Measurements from ENCODE around the gene PACC1. TPM values are rescaled to one million over a fixed set of nuclear protein-coding genes. Genes with fewer than 3 reads are reported as not detected.

Gene PACC1
- polyA plus RNA-seq, 1 donor: 4.6 TPM

DNA sequence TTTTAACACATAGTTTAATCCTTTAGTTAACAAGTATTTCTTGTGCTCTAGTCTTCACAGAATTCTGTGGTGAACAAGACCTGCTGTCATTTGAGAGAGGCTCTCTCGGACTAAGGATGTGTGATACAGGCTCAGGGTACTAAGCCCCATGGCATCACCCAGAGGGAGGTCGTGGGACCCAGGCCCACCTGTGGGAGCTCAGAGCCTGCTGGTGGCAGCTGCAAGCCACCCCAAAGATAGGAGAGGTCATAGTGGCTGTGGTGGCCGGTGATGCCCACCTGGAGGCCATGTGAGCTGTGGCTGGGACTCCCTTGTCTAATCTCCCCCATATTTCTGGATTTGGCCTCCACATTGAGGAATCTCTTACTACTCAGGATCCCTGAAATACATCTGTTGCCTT lies 40.1 kb upstream of the PACC1 start:
- no peaks in the 10 kb centered on the region for H3K27me3 ChIP-seq (ENCODE audit: control insufficient read depth, insufficient read depth, low read length)
- peaks cover 9% of the 10 kb centered on the region for H3K9me3 ChIP-seq (ENCODE audit: control insufficient read depth, low read depth, low read length)
- no peak overlapping the region for H3K4me3 ChIP-seq (ENCODE audit: low read length)
- H3K4me1 ChIP-seq (ENCODE audit: control insufficient read depth, insufficient read depth, low read length): no peaks in the 10 kb centered on the region
- no CpG with 5 or more reads among the region's 3 CpGs for WGBS (ENCODE audit: insufficient coverage, low lambda C conversion rate)
- H3K27ac ChIP-seq (ENCODE audit: low read length): no peak overlapping the region
- no peaks in the 10 kb centered on the region for H3K36me3 ChIP-seq (ENCODE audit: control insufficient read depth, insufficient read depth, low read length)
- no peak for DNase-seq

DNA sequence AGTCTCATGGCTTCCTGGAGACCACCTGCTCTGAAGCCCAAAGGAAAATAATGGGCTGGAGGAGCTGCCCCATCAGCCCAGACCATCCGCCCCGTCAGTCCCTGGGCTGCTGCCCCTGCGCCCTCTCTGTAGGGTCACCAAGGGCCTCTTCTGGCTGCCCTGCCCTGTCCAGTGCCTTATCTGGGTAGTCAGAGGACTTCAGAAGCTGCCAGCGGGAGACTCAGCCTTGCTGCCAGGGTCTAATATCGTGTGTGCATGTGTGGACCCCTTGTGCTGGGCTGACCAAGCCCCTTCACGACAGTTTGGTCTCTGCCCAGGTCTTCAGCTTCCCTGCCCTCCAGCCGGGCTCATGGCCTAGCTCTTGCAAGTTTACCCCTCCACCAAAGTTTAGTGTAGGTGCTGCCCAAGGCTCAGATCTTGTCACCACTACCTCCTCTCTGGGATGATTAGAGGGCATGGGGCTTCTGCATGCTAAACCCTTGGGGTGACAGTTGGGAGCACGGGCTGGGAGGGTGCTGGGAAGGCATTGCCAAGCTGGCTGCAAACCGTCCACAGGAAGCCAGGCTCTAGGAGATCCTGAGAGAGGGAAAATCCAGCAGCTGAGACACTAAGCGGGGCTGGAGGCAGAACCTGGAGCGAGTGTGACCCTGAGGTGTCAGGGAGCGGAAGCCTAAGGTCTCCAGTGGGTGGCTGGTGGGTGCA lies 38.6 kb upstream of the PACC1 start:
- Histone ChIP-seq H3K9me3 (ENCODE audit: control insufficient read depth, low read depth, low read length) (peaks cover 7% of the 10 kb centered on the region), H3K4me3 (ENCODE audit: low read length) (no peak overlapping the region), H3K36me3 (ENCODE audit: control insufficient read depth, insufficient read depth, low read length) (no peaks in the 10 kb centered on the region), H3K4me1 (ENCODE audit: control insufficient read depth, insufficient read depth, low read length) (no peaks in the 10 kb centered on the region), H3K27ac (ENCODE audit: low read length) (no peak overlapping the region), H3K27me3 (ENCODE audit: control insufficient read depth, insufficient read depth, low read length) (no peaks in the 10 kb centered on the region)
- DNase-seq: no peak
- WGBS (ENCODE audit: insufficient coverage, low lambda C conversion rate): no CpG with 5 or more reads among the region's 12 CpGs

DNA sequence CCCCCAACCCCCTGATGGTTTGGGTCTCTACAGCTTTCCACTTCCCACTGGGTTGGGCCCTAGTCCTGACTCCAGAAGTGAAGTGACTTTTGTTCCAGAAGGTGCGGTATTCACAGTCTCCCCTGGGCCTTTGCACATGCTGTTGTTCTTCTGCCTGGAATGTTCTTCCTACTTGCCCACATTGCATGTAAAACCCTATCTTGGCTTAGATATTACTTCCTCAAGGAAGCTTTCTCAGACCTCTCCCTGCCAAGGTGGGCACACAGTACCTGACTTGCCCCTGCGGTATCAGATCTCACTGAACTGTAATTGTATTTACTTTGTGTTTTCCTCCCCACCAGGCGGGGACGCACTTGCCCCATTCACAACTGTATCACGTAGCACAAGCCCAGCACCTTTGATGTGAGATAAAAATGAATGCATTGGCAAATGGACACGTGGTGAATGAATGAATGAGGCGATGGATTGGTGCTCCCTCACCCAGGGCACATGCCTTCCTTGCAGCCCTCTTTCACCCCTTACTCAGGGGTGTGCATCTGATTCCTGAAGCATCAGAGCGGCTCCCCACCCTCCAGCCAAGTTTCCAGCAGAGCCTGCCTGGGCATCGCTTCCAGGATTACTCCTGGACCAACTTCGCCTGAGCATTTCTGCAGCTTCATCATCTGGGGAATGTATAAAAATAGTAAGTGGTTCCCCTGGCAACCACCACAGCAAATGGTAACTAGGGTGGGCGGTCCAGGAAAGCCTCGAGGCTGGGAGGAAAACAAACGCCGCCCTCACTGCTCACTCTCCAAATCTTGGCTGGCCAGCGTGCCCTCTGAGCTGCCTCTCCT lies 37.9 kb upstream of the PACC1 start:
- H3K4me1 ChIP-seq (ENCODE audit: control insufficient read depth, insufficient read depth, low read length): peaks cover 2% of the 10 kb centered on the region
- H3K36me3 ChIP-seq (ENCODE audit: control insufficient read depth, insufficient read depth, low read length): no peaks in the 10 kb centered on the region
- no peaks in the 10 kb centered on the region for H3K27me3 ChIP-seq (ENCODE audit: control insufficient read depth, insufficient read depth, low read length)
- no peaks in the 10 kb centered on the region for H3K9me3 ChIP-seq (ENCODE audit: control insufficient read depth, low read depth, low read length)
- WGBS (ENCODE audit: insufficient coverage, low lambda C conversion rate): no CpG with 5 or more reads among the region's 15 CpGs
- H3K27ac ChIP-seq (ENCODE audit: low read length): no peak overlapping the region
- DNase-seq: peak in 1 of 2 donors; percentile 49
- H3K4me3 ChIP-seq (ENCODE audit: low read length): no peak overlapping the region

GRCh38 chr1:212451416-212452322 lies 37.0 kb upstream of the PACC1 start:
- WGBS (ENCODE audit: insufficient coverage, low lambda C conversion rate): no CpG with 5 or more reads among the region's 6 CpGs

DNA sequence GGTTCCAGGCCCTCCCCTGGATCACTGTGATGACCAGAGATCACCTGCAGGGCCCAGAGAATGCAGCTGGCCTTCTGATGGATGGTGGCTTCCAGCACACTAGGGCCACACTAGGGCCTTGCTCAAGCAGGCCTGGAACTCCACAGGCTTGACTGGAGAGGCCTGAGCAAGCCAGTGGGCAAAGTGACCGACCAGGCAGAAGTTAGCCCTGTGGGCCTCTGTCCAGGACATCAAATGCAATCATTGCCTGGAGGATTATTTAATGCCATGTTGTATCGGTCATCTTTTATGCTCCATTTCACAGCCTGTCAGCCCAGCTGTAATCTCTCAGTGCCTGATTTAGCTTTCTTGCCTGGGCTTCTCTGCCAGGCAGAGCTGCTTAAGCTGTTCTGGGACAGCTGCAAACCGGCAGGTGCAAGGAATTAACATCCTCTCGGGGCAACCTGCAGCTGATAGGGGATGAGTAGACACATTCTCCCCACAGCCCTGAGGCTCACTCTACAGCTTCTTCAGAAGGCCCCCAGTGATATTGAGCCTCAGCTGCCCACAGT lies 35.7 kb upstream of the PACC1 start:
- no CpG with 5 or more reads among the region's 4 CpGs for WGBS (ENCODE audit: insufficient coverage, low lambda C conversion rate)
- H3K4me1 ChIP-seq (ENCODE audit: control insufficient read depth, insufficient read depth, low read length): peaks cover 3% of the 10 kb centered on the region
- H3K27me3 ChIP-seq (ENCODE audit: control insufficient read depth, insufficient read depth, low read length): no peaks in the 10 kb centered on the region
- H3K9me3 ChIP-seq (ENCODE audit: control insufficient read depth, low read depth, low read length): no peaks in the 10 kb centered on the region
- no peak overlapping the region for H3K27ac ChIP-seq (ENCODE audit: low read length)
- peaks cover 13% of the 10 kb centered on the region for H3K36me3 ChIP-seq (ENCODE audit: control insufficient read depth, insufficient read depth, low read length)
- no peak for DNase-seq
- no peak overlapping the region for H3K4me3 ChIP-seq (ENCODE audit: low read length)

More at GRCh38 chr1:212451416-212452322, 37.0 kb upstream of the PACC1 start:
- H3K27me3 ChIP-seq (ENCODE audit: control insufficient read depth, insufficient read depth, low read length): no peaks in the 10 kb centered on the region
- no peaks in the 10 kb centered on the region for H3K9me3 ChIP-seq (ENCODE audit: control insufficient read depth, low read depth, low read length)
- peaks cover 3% of the 10 kb centered on the region for H3K4me1 ChIP-seq (ENCODE audit: control insufficient read depth, insufficient read depth, low read length)
- no peak for DNase-seq
- H3K36me3 ChIP-seq (ENCODE audit: control insufficient read depth, insufficient read depth, low read length): peaks cover 3% of the 10 kb centered on the region
- H3K27ac ChIP-seq (ENCODE audit: low read length): no peak overlapping the region
- H3K4me3 ChIP-seq (ENCODE audit: low read length): no peak overlapping the region

DNA sequence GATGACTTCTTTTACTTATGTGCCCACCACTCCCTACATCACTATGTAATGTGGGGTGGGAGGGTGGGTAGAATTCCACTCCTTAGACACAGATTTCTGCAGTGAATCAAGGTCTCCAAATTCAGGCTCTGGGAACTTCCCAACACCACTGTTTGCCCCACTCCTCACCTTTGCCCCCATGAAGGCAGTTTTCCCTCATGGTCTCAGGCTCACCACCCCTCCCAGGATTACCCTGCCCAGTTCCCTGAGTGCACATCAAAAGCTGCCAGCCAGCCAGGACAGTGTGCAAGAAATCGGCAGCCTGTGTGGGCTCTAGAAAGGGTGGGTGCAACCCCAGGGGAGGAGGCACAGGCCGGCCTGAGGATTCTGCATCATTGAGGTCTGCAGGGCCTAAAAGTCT lies 32.8 kb upstream of the PACC1 start:
- peaks cover 20% of the 10 kb centered on the region for H3K36me3 ChIP-seq (ENCODE audit: control insufficient read depth, insufficient read depth, low read length)
- peaks cover 3% of the 10 kb centered on the region for H3K4me1 ChIP-seq (ENCODE audit: control insufficient read depth, insufficient read depth, low read length)
- WGBS (ENCODE audit: insufficient coverage, low lambda C conversion rate): no CpG with 5 or more reads among the region's 2 CpGs
- no peaks in the 10 kb centered on the region for H3K27me3 ChIP-seq (ENCODE audit: control insufficient read depth, insufficient read depth, low read length)
- H3K4me3 ChIP-seq (ENCODE audit: low read length): no peak overlapping the region
- no peak overlapping the region for H3K27ac ChIP-seq (ENCODE audit: low read length)
- no peak for DNase-seq
- H3K9me3 ChIP-seq (ENCODE audit: control insufficient read depth, low read depth, low read length): no peaks in the 10 kb centered on the region

DNA sequence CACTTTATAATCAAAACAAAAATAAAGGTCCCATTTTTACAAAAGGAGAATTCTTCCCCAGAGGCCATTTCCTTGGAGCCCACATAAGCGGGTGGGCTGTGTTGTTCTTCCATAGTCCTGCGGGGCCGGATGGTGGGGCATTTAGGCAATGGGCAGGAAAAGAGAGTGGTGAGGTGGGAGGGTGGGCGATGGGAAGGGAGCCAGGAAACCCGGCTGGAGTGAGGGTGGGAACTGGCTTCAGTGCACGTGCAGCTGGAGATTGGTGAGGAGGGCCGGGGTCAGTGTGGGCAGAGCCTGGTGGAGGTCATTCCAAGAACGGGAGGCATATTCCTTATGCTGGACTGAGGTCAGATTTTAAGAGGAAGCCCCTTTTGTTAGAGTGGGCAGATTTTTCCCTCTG lies 31.6 kb upstream of the PACC1 start:
- no peak for DNase-seq
- Histone ChIP-seq H3K36me3 (ENCODE audit: control insufficient read depth, insufficient read depth, low read length) (peaks cover 20% of the 10 kb centered on the region), H3K9me3 (ENCODE audit: control insufficient read depth, low read depth, low read length) (no peaks in the 10 kb centered on the region), H3K27ac (ENCODE audit: low read length) (no peak overlapping the region), H3K4me3 (ENCODE audit: low read length) (no peak overlapping the region), H3K27me3 (ENCODE audit: control insufficient read depth, insufficient read depth, low read length) (no peaks in the 10 kb centered on the region), H3K4me1 (ENCODE audit: control insufficient read depth, insufficient read depth, low read length) (peaks cover 3% of the 10 kb centered on the region)
- WGBS (ENCODE audit: insufficient coverage, low lambda C conversion rate): no CpG with 5 or more reads among the region's 8 CpGs

- Histone ChIP-seq H3K9me3 (ENCODE audit: control insufficient read depth, low read depth, low read length) (no peaks in the 10 kb centered on the region), H3K4me3 (ENCODE audit: low read length) (no peak overlapping the region), H3K27ac (ENCODE audit: low read length) (no peak overlapping the region), H3K36me3 (ENCODE audit: control insufficient read depth, insufficient read depth, low read length) (peaks cover 20% of the 10 kb centered on the region), H3K27me3 (ENCODE audit: control insufficient read depth, insufficient read depth, low read length) (no peaks in the 10 kb centered on the region), H3K4me1 (ENCODE audit: control insufficient read depth, insufficient read depth, low read length) (no peaks in the 10 kb centered on the region)
- WGBS (ENCODE audit: insufficient coverage, low lambda C conversion rate): no CpG with 5 or more reads among the region's 5 CpGs
- no peak for DNase-seq
Observed at GRCh38 chr1:212442408-212442807, 27.7 kb upstream of the PACC1 start.

- no peak for DNase-seq
- Histone ChIP-seq H3K27me3 (ENCODE audit: control insufficient read depth, insufficient read depth, low read length) (no peaks in the 10 kb centered on the region), H3K36me3 (ENCODE audit: control insufficient read depth, insufficient read depth, low read length) (peaks cover 7% of the 10 kb centered on the region), H3K9me3 (ENCODE audit: control insufficient read depth, low read depth, low read length) (no peaks in the 10 kb centered on the region), H3K27ac (ENCODE audit: low read length) (no peak overlapping the region), H3K4me1 (ENCODE audit: control insufficient read depth, insufficient read depth, low read length) (no peaks in the 10 kb centered on the region), H3K4me3 (ENCODE audit: low read length) (no peak overlapping the region)
- no CpG with 5 or more reads among the region's 9 CpGs for WGBS (ENCODE audit: insufficient coverage, low lambda C conversion rate)
Observed at GRCh38 chr1:212440419-212440818, 25.7 kb upstream of the PACC1 start.

DNA sequence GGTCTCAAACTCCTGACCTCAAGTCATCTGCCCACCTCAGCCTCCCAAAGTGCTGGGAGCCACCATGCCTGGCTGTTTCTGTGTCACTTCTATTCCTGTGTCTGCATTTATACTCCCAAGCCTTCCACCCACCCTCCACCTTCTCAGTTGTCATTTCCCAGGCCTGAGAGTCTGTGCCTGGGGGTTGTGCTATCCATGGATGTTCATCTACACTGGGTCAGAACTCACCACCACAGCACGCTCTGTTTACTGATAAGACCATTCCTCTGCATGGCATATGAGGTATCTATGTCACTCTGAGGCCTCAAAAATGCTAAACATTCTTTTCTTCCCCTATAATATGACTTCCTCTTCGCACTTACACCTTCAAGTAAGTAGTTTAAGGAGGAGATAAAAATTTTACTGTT lies 24.1 kb upstream of the PACC1 start:
- Histone ChIP-seq H3K4me1 (ENCODE audit: control insufficient read depth, insufficient read depth, low read length) (no peaks in the 10 kb centered on the region), H3K27ac (ENCODE audit: low read length) (no peak overlapping the region), H3K9me3 (ENCODE audit: control insufficient read depth, low read depth, low read length) (no peaks in the 10 kb centered on the region), H3K27me3 (ENCODE audit: control insufficient read depth, insufficient read depth, low read length) (no peaks in the 10 kb centered on the region), H3K36me3 (ENCODE audit: control insufficient read depth, insufficient read depth, low read length) (no peaks in the 10 kb centered on the region), H3K4me3 (ENCODE audit: low read length) (no peak overlapping the region)
- no peak for DNase-seq
- WGBS (ENCODE audit: insufficient coverage, low lambda C conversion rate): no CpG with 5 or more reads among the region's 2 CpGs
